CD14-positive monocyte (primary cell): ENCODE data around the gene PNMA8B. TPM values are rescaled to one million over a fixed set of nuclear protein-coding genes. Genes with fewer than 3 reads are reported as not detected.

Source experiments
- DNase-seq, 3 donors: peaks; one replicate each; pipeline ENCODE4 v3.0.0-alpha.2; 2011 to 2022
- H2AFZ ChIP-seq: 2 replicates; pipeline ENCODE4 v1.6.0; 2012; ENCODE audit warnings: mild to moderate bottlenecking, low read depth, low read length, inconsistent platforms; ENCODE audit not compliant: insufficient read depth, poor library complexity, severe bottlenecking
- H3K27ac ChIP-seq, 2 donors: 1 replicate in 1 of 2; 2 replicates in 1 of 2; pipeline ENCODE4 v1.5.1; 2012 to 2013; ENCODE audit warnings: low read length in 2 of 2, control low read depth in 1 of 2, inconsistent platforms in 1 of 2, low read depth in 1 of 2, mild to moderate bottlenecking in 1 of 2
- H3K27me3 ChIP-seq, 2 donors: one replicate each; pipeline versions ENCODE4 v1.6.0 to v1.6.1; 2011 to 2013; ENCODE audit warnings: low read length in 2 of 2; ENCODE audit not compliant: control insufficient read depth in 2 of 2, insufficient read depth in 2 of 2
- H3K36me3 ChIP-seq, 2 donors: replicated peaks in 1 of 2; 1 replicate in 1 of 2; 2 replicates in 1 of 2; pipeline versions ENCODE4 v1.5.1 to v1.6.1; 2012 to 2013; ENCODE audit warnings: low read length in 2 of 2, control low read depth in 1 of 2, inconsistent platforms in 1 of 2, mild to moderate bottlenecking in 1 of 2; ENCODE audit not compliant: insufficient read depth in 2 of 2, control insufficient read depth in 1 of 2
- H3K4me1 ChIP-seq, 2 donors: 1 replicate in 1 of 2; 2 replicates in 1 of 2; pipeline versions ENCODE4 v1.5.1 to v1.6.1; 2012 to 2013; ENCODE audit warnings: low read length in 2 of 2, control low read depth in 1 of 2, inconsistent platforms in 1 of 2, mild to moderate bottlenecking in 1 of 2, moderate library complexity in 1 of 2; ENCODE audit not compliant: insufficient read depth in 2 of 2, control insufficient read depth in 1 of 2
- H3K4me2 ChIP-seq: replicated peaks from 2 replicates; pipeline ENCODE3; 2012; ENCODE audit warnings: low read length, moderate library complexity, mild to moderate bottlenecking; ENCODE audit not compliant: poor library complexity, severe bottlenecking; ENCODE audit errors: extremely low read depth
- H3K4me3 ChIP-seq, 3 experiments: fragments of 200-600 bp in 1 of 3; sonication (generic) in 1 of 3; replicated peaks in 1 of 3; 1 replicate in 2 of 3; 2 replicates in 1 of 3; pipeline ENCODE4 v1.5.1; 2011 to 2013; ENCODE audit warnings: low read length in 3 of 3, mild to moderate bottlenecking in 3 of 3, control low read depth in 2 of 3, low read depth in 2 of 3, inconsistent platforms in 1 of 3, moderate library complexity in 1 of 3
- H3K79me2 ChIP-seq: 2 replicates; pipeline ENCODE4 v1.6.0; 2012; ENCODE audit warnings: mild to moderate bottlenecking, control low read depth, inconsistent platforms, low read length, moderate library complexity; ENCODE audit not compliant: insufficient read depth
- H3K9ac ChIP-seq: 2 replicates; pipeline ENCODE4 v1.6.0; 2017; ENCODE audit warnings: low read length, mild to moderate bottlenecking; ENCODE audit not compliant: insufficient read depth, poor library complexity, severe bottlenecking
- H3K9me3 ChIP-seq, 2 donors: replicated peaks in 1 of 2; 1 replicate in 1 of 2; 2 replicates in 1 of 2; pipeline versions ENCODE4 v1.5.1 to v1.6.1; 2012 to 2013; ENCODE audit warnings: low read length in 2 of 2, control low read depth in 1 of 2; ENCODE audit not compliant: control insufficient read depth in 1 of 2, insufficient read depth in 1 of 2
- H4K20me1 ChIP-seq: 2 replicates; pipeline ENCODE4 v1.6.0; 2012; ENCODE audit warnings: mild to moderate bottlenecking, low read length, control low read depth, moderate library complexity; ENCODE audit not compliant: insufficient read depth
- H3K27ac Mint-ChIP-seq, 7 donors: one replicate each; pipeline ENCODE4 v1.8.0; 2020; ENCODE audit warnings: mild to moderate bottlenecking in 7 of 7, mixed read lengths in 7 of 7, moderate library complexity in 6 of 7, inconsistent platforms in 2 of 7
- H3K27me3 Mint-ChIP-seq, 3 donors: one replicate each; pipeline ENCODE4 v1.8.0; 2021 to 2022; ENCODE audit warnings: low read depth in 3 of 3, mild to moderate bottlenecking in 3 of 3, mixed read lengths in 3 of 3, moderate library complexity in 3 of 3, inconsistent platforms in 1 of 3
- H3K36me3 Mint-ChIP-seq, 2 donors: one replicate each; pipeline ENCODE4 v1.8.0; 2020; ENCODE audit warnings: mixed read lengths in 2 of 2, inconsistent platforms in 1 of 2, mild to moderate bottlenecking in 1 of 2
- H3K4me1 Mint-ChIP-seq: one replicate; pipeline ENCODE4 v1.8.0; 2020; ENCODE audit warnings: mild to moderate bottlenecking, mixed read lengths
- H3K4me3 Mint-ChIP-seq, 2 donors: one replicate each; pipeline ENCODE4 v1.8.0; 2020; ENCODE audit warnings: mild to moderate bottlenecking in 2 of 2, mixed read lengths in 2 of 2, moderate library complexity in 1 of 2
- H3K9me3 Mint-ChIP-seq, 7 donors: one replicate each; pipeline ENCODE4 v1.8.0; 2020 to 2022; ENCODE audit warnings: mixed read lengths in 7 of 7, mild to moderate bottlenecking in 6 of 7, moderate library complexity in 6 of 7, inconsistent platforms in 2 of 7
- CTCF ChIP-seq: fragments of 200-600 bp; IDR thresholded peaks from one replicate; pipeline ENCODE4 v1.8.0; 2022; ENCODE audit warnings: antibody characterized with exemption, mild to moderate bottlenecking
- WGBS: methylation state at CpG from one replicate; pipeline ENCODE4 v1.1.5; 2013; ENCODE audit warnings: missing lambda C conversion rate; ENCODE audit not compliant: insufficient coverage; 5-methylcytosine and 5-hydroxymethylcytosine counted together
- intact Hi-C, 2 donors: fragments of 100-400 bp; cut with micrococcal nuclease; formaldehyde crosslinking; loops; one replicate each; pipeline versions ENCODE4 v1.15.0 to v1.15.1; 2023
- polyA plus RNA-seq, 3 donors: library from polyadenylated mRNA; depleted of rRNA in 1 of 3; unstranded in 2 of 3; stranded (reverse) in 1 of 3; fragments of 300-500 nt in 2 of 3; fragments of >200 nt in 1 of 3; fragmentation: Illumina TruSeq in 2 of 3; gene quantifications; 1 replicate in 2 of 3; 2 replicates in 1 of 3; pipeline ENCODE4 v1.2.3, GENCODE V29; 2012 to 2021

The PNMA8B gene
- polyA plus RNA-seq, 3 donors: 0.07 to 0.16 TPM; not detected in 1

GRCh38 chr19:46451352-46451751, 44.3 kb downstream of the PNMA8B start:
- peaks cover 15 to 40% (median 23%) of the 10 kb centered on the region in 3 donors for H3K27me3 Mint-ChIP-seq
- no peak overlapping the region for H3K4me2 ChIP-seq
- no peak overlapping the region for H3K27ac Mint-ChIP-seq
- no peaks in the 10 kb centered on the region for H3K36me3 Mint-ChIP-seq
- H3K27me3 ChIP-seq: peaks cover 0 to 7% of the 10 kb centered on the region in 2 donors
- H3K4me3 ChIP-seq: no peak overlapping the region
- H3K9ac ChIP-seq: no peak overlapping the region
- H3K9me3 ChIP-seq: peaks cover 0 to 3% of the 10 kb centered on the region in 2 donors
- H3K4me3 Mint-ChIP-seq: no peak overlapping the region
- H4K20me1 ChIP-seq: no peaks in the 10 kb centered on the region
- H3K36me3 ChIP-seq: no peaks in the 10 kb centered on the region
- H3K4me1 ChIP-seq: no peaks in the 10 kb centered on the region
- no peak for TF ChIP-seq CTCF
- H3K4me1 Mint-ChIP-seq: no peaks in the 10 kb centered on the region
- WGBS: 100% methylated on average over 2 of the region's 6 CpGs
- H3K9me3 Mint-ChIP-seq: peaks cover 0 to 12% (median 8%) of the 10 kb centered on the region in 7 donors
- H3K79me2 ChIP-seq: no peaks in the 10 kb centered on the region
- H3K27ac ChIP-seq: no peak overlapping the region
- no peak overlapping the region for H2AFZ ChIP-seq
- no peak for DNase-seq
- intact Hi-C loops: no loop called here

- Histone ChIP-seq H3K27me3 (peaks cover 0 to 7% of the 10 kb centered on the region in 2 donors), H3K79me2 (no peaks in the 10 kb centered on the region), H4K20me1 (no peaks in the 10 kb centered on the region), H3K4me3 (no peak overlapping the region), H3K4me2 (no peak overlapping the region), H3K9me3 (peaks cover 0 to 3% of the 10 kb centered on the region in 2 donors), H3K4me1 (no peaks in the 10 kb centered on the region), H3K27ac (no peak overlapping the region), H3K9ac (no peak overlapping the region), H3K36me3 (no peaks in the 10 kb centered on the region), H2AFZ (no peak overlapping the region)
- intact Hi-C loops: no loop called here
- no peak for DNase-seq
- Mint-ChIP-seq H3K27me3 (peaks cover 15 to 37% (median 21%) of the 10 kb centered on the region in 3 donors), H3K4me3 (no peak overlapping the region), H3K9me3 (peaks cover 0 to 12% (median 8%) of the 10 kb centered on the region in 7 donors), H3K36me3 (no peaks in the 10 kb centered on the region), H3K27ac (no peak overlapping the region), H3K4me1 (no peaks in the 10 kb centered on the region)
- no CpG with 5 or more reads among the region's 5 CpGs for WGBS
- TF ChIP-seq CTCF: no peak
These were observed 44.9 kb downstream of the PNMA8B start for GRCh38 chr19:46450737-46451136.
